GM19455 (cell line): ENCODE measurements around the gene KLF13.

Experiments used
- ATAC-seq: cut with Tn5 transposase; IDR thresholded peaks from one replicate; pipeline ENCODE4 v1.9.1; 2021; ENCODE audit not compliant: unreplicated experiment

KLF13 gene

DNA sequence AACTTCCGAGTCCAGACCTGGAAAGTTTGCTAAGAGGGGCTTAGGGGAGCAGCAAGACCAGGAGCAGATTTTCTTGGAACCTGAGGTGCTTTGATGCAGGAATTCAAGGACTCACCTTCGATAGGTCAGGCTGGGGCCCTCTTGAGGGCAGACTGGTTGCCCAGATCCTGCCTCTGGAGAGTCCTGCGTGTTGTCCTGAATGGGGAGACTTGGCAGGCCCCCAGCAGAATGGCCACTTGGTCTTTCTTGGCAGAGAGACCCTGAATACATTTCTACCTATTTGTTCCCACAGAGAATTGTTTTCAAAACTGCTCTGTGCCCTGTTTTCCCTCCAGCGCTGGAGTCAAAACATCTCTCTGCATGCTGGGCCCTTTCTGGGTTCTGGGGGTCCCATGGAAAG, 4.2 kb downstream of the KLF13 start:
- ATAC-seq: no peak

DNA sequence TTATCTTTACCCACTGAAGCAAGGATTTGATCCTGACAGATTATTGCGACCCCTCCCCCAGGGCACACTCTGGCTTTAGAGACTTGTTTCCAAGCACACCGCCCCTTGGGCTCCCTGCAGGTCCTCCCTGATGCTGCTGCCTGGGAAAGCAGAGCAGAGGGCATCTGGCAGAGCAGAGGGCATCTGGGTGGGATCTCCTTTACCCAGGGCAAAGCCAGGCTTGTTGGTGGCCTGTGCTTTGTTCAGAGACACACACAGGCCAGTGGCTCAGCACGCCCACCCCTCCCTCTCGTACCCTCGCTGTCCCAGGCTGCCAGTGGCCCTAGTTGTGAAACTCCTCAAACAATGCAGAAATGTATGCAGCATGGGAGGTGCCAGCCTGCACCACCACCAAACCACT, 4.8 kb downstream of the KLF13 start:
- no peak for ATAC-seq

DNA sequence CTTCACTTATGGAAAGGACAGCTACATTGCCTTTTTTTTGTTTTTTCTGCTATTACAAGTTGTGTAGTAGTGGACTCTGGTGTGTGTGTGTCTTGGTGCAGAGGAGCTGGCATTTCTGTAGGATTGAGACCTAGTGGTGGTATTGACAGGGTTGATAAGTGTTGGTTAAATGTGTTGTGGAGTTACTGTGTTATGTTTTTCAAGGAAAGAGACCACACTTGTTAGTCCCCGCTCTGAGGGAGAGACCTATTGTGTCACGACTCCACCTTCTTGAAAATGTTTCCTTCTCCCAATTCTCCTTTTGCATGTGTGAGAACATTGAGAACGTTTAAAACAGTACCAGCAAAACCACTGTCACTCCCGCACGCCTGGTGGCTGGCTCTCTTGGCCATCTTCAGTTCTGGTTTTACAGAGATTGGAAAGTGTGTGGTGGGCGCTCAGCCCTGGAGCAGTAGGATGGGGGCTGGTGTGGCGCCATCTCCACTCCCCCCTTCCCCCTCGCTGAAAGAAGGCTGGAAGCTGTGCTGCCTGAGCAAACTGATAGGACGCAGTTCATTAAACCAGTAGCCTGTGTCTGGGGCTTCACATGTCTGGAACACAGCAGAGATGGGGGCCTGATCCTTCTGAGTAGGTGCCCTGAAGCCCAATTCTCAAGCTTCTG, 5.5 kb downstream of the KLF13 start:
- no peak for ATAC-seq

DNA sequence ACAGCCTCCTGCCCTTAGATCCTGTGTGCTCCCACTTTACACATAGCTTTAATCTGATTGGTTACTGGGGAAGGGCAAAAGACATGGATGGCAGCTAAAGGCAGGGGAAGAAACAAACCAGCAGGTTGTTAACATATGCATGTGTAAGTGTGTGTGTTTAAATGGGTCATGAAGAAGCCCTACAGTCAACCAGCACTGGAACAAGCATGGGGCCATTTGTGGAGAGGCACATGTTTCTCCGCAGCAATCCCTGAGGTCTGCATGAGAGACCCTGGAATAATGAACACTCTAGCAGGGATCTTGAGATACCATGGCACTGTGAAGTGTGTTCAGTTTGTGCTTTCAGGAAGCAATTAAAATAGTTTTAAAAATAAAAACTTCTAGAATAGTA, 6.0 kb downstream of the KLF13 start:
- no peak for ATAC-seq

DNA sequence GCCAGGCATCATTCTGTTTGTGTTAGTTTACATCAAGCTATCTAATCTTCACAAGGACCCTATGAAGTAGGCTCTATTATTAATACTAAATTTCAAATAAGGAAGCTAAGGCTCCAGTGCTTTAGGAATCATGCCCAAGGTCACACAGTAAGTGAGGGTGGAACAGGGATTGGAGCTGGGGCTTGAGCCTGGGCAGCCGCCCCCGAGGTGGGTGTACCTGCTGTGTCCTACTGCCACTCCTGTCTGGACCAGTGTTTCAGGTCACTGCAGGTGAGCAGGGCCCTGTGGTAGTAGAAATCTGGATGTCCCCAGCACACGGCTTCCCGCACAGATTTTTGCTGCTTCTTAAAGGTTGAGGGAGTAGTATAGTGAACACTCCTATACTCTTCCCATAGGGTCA, 6.5 kb downstream of the KLF13 start:
- no peak for ATAC-seq

DNA sequence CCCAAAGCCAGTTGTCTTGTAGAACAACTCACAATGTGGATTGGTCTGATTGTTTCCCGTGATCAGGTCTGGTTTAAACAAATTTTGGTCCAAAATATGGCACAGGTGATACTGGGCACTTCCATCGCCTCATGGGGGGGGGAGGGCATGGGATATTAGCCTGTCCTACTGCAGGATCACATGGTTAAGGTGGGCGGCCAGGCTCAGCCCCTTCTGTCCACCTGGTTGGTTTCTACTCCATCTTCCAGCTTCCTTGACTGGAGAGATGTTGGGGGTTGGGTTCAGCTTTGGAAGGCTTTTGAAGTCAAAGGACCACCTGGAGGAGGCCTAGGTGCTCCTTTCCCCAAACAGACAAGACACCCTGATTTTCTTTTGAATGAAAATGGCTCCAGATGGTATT, 7.2 kb downstream of the KLF13 start:
- ATAC-seq: no peak

DNA sequence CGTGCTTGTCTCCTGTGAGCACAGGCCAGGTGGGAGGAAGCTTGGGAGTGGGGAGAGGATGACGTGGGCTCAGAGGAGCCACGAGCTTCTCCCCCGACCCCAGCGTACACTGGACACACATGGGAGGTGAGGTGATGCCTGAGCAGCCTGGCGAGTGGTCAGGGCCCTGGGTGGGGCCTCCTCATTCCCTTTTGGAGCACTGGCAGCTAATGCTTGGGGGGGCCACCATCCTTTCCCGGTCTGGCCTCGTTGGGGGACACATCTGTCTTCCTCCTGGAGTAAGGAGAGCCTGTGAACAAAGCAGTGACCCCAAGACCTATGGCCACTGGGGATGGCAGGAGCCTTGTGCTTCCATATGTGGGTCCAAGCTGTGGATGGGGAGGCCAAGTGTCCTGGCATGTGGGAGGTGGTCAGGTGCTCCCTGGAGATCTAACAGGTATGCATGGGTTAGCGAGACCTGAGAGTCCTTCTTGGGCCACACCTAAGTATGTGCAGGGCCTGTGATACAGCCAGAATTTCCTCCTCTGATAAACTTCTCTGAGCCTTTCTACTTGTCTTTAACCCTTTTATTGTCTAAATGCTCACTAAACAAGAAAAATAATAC, 9.5 kb downstream of the KLF13 start:
- ATAC-seq: no peak

DNA sequence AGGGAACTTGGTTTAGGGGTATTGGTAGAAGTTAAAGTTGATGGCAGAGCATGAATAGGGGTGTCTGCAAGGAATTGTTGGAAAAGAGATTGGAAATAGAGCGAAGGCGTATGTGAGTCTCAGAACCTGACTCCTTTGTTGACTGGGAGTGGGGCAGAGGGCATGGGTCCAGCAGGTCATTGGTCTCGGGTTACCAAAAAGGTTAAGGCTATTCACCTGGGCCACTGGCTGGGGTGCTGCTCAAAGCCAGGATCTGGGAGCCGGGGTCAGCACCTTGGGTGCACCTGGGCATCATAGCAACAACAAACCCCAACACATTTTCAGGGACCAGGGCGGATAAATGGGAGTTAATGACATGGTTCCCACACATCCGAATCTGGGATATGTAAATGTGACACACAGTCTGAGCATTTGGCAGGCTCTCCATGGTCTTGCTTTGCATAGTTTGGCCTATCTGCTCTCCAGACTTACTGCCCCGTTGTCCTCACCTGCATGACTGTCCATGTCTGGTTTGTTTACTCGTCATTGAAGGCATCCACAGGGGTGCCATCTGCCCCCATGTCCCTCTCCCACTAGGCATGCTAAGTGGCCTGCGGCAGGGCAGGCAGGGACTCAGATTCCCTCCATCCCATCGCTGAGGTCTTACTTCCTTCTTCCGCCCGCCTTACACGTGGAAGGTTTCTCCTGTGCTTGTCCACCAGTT, 10.1 kb downstream of the KLF13 start:
- no peak for ATAC-seq

DNA sequence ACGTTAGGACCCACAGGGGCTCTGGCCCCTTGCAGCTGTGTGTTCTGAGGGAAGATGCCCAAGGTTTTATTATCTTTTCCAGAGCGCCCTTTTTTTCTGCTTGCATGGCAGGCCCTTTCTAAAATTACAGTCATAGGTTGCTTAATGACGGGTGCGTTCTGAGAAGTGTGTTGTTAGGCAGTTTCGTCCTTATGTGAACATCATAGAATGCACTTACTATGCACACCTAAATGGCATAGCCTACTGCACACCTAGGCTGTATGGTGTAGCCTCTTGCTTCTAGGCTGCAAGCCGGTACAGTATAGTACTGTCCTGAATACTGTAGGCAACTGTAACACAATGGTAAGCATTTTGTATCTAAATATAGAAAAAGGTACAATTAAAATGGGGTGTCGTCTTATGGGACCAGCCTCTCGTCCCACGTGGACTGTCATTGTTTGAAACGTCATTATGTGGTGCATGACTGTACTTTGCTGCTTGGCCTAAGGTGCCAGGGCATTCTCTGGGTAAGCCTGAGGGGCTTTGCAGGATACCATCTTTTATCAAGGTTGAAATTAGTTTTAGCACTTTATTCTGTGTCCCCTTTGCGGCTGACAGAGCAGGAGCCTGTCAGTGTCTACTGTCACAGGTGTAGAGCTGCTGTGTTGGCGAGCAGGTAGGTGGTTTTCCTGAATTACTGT, 10.9 kb downstream of the KLF13 start:
- ATAC-seq: no peak

DNA sequence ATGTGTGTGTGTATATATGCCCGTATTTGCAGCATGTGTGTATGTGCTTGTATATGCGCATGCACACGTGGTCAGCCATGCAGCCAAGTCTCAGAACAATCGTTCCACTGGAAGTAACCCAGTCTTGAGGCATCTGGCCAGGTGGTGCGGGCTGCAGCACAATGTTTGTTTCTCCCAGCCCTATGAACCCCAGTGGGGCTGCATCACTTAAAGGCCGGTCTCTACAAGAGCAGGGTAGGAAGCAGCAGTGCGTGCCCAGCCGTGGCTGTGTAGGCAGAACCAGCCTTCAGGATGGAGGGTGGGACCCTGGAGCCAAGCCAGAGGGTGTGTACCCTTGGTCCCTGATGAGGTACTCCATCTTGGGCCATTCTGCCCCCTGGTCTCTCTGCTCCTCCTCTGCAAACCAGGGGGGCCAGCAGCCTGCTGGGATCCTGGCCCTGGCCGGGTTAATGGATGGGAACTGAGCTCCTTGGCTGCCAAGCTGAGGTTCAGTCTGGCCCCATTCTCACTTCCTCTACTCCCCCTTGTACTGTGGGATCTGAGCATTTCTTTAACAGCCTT, 11.8 kb downstream of the KLF13 start:
- peak; percentile 48 for ATAC-seq

DNA sequence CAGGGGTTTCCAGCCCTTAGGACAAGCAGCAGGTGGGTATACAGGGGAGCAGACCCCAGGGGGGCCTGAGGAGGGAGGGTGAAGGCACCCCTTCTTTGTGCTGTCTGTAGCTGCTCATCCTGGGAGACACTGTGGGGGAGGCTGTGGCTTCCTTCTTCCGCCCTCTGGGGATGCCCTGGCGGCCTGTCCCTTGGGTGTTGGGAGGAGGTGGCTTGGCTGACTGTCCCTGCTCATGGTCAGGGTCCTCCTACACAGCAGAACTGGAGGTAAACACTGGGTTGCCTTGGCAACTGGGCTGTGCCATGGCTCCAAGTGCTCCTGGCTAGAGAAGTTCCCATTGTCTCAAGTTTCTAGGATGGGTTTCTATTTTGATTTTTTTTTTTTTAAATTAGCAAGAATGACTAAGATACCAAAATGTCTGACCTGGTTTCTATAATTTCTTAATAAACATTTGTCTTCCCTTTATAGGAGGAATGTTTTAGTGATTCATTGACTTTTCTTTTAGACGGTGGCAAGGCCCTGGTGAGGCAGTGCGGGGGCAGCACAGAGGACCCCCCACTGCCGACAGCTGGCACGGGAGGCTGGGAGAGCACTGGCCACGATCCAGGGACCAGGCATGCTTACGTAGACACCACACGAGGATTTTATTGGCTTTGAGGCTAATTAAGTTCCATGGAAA, 12.4 kb downstream of the KLF13 start:
- ATAC-seq: peak; percentile 37

DNA sequence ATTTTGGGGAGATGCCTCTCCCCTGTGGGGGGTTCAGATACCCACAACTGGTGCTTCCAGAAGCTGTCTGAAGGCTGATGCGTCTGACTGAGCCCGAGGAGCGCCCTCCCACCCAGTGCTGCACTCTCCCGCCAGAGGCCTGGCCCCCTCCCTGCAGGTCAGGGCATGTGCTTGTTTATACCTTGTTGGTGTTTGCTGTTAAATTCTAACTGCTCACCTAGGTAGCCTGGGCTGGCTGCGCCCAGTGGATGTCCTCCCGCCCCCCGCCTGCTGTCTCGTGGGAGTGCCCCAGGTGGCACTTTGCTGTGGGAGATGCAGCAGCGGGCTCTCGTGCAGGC, 12.9 kb downstream of the KLF13 start:
- ATAC-seq: no peak

DNA sequence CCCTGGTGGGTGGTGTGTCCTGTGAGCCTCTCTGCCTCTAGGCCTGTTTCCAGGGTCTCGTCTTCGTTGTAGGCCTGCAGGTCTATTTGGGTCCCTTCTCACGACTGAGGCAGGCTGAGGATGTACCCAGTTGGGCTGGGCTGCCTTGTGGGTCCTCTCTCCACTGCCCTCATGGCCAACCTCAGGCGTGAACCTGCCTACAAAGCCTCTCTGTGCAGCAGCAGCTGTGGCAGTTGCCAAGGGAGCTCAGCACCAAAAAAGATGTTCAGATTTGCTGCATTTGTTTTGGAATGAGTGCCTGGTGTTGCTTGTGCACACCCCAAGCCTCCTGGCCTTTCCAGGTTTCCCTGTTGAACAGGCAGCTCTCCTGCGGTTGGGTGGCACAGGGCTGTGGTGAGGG, 13.4 kb downstream of the KLF13 start:
- ATAC-seq: no peak

DNA sequence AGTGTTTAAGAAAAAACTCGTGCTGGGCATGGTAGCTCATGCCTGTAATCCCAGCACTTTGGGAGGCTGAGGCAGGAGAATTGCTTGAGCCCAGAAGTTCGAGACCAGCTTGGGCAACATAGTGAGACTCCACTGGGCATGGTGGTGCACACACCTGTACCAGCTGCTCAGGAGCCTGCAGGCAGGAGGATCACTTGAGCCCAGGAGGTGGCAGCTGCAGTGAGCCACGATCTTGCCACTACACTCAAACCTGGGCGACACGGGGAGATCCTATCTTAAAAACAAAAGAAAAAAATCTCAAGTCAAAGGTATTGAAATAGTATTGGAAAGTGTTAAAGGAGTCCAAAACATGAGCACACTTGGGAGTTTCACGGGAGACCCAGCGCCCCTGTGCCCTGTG, 14.0 kb downstream of the KLF13 start:
- ATAC-seq: no peak

DNA sequence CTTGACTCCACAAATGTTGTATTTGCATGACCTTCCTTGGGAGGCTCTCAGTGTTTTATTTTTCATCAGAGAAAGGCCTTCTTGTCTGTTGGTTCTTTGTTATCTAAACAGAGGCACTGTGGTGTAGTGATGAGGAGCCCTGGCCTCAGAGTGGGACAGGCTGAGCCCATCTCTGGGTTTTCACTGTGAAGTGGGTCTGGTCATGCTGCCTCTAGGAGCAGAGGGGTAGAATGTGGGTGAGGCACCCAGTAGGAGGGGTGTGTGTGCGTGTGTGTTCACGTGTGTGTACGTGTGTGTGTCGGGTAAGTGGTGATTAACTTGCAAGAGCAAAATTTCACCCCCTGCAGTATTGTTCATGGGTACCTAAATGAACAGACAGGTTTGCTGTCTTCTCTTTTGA, 14.4 kb downstream of the KLF13 start:
- no peak for ATAC-seq

DNA sequence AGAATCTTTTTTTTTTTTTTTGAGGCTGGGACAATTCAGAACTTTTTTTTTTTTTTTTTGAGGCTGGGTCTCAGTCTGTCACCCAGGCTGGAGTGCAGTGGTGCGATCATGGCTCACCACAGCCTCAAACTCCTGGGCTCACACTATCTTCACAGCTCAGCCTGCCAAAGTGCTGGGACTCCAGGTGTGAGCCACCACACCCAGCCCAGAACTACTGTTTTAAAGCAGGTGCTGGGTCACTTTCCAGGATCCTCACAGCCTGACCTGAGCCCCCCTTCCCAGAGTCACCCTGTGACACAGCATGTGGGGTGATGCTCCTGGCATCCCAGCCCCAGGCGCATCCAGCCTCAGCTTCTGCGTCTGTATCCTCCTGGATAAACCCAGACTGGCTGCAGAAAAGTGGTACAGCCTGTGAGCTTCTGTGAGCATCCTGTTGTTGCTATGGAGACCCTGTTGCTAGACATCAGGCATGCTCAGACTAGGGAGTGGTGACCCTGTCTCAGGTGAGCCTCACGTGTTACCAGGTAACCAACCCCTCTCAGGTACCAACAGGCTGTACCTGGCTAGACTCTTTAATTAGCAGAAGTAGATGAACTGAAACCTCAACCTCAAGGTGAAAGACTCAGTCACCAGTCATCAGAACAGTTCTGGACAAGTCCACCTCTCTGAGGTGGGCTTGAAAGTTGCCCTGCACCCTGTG, 15.0 kb downstream of the KLF13 start:
- no peak for ATAC-seq

DNA sequence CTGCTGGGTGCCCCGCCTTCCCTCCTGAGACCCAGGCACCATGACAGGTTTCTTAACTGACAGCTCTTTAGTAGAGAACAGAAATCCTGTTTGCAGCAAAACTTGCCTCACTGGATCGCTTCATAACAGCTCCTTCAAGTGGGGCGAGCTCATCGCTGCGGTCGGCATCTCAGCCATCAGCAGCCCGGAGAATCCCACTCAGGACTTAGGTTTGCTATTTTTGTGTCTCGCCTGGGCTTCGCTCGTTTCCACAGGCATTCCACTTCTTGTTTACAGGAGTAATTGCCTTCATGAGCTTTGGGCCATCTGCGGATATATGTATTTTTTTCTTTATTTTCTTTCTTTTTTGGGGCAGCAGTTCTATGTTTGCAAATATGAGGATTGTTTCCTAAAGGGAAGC, 15.7 kb downstream of the KLF13 start:
- ATAC-seq: no peak

DNA sequence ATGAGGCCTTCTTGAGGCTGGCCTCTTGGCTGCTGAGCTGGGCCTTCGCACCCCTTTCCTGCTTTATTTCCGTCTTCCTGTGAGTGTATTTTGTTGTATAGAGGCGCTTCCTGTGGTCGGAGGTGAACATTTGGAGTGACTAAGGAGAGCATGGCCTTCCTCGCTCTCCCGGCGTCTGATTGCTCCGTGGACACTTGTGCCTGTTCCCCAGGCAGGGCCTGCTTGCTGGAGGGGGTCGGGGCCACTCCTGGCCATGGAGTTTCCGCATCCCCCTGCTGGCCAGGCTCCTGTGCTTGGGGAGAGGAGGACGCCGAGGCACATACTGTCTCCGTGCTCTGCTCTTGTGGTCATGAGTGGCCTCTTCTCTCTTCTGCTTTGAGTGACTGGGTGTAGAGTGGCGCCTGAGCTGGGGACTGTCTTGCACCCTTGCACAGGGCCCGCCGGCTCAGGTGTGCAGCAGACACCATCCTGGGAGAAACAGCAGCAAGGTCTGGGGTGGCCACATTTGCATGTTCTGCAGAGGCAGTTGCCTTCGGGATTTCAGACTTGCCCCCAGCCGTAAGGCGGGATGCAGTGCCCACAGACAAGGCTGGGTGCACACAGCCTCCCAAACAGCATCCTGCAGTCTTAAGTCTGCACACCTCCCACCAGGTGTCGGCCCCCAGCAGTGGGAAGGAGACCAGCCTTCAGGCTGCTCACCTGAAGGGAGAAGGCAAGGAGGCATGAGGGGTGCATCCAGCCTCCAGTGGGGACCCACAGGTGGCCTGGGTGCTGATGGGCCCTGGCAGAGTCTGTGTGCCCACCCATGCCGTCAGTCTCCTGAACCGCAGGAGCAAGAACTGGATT, 16.4 kb downstream of the KLF13 start:
- ATAC-seq: no peak

DNA sequence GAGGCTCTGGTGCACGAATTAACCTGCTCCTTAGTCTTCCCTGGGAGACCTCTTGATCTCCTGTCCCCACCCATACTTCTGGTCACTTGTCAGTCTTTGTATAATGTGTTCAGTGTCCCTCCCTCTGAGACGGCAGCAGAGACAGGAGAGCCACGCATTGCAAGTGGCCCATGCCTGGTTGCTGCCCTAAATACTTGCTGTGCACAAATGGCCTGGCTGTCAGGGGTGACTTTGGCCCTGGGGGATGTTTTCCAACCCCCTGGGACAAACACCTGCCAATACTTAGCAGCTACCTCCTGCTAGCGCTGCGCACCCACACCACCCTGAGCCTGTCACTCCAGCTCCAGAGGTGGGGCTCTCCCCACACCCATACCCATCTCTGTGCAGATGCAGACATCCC, 17.2 kb downstream of the KLF13 start:
- no peak for ATAC-seq

DNA sequence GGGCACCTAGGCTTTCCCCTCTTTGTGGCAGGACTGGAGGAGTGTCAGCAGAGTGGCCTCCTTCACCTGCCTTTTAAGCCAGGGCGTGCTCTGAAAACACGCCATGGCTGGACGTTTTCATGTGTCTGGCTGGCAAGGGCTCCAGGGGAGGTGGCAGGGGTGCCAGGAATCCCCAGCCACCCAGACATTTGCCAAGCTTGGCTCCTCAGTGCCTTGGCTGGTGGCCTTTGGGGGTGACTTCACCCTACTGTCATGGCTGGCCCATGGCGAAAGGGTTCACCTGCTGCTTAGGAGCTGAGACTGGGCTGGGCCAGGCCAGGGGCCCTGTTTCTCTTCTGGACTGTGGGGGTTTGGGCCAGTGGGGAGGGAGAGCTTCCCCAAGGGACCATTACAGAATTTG, 17.6 kb downstream of the KLF13 start:
- ATAC-seq: no peak
